Right ventricle myocardium superior (tissue), 1 donor: ENCODE measurements around the gene ZKSCAN1. TPM values are rescaled to one million over a fixed set of nuclear protein-coding genes. Genes with fewer than 3 reads are reported as not detected.

Experiments
- ATAC-seq: fragments of 200-7000 bp; cut with Tn5 transposase; one replicate; pipeline ENCODE4 v1.9.1; 2020; ENCODE audit warnings: mild to moderate bottlenecking; ENCODE audit not compliant: poor library complexity
- DNase-seq: peaks from one replicate; pipeline ENCODE4 v3.0.0-alpha.2; 2020
- intact Hi-C: fragments of 100-400 bp; cut with DNase I; formaldehyde crosslinking; loops from one replicate; pipeline ENCODE4 v1.11.2; 2022
- total RNA-seq: library from RNA; stranded (reverse); fragmentation: NEBNext Ultra II Directional; extraction: Animal tissue kit (Norgen Biotek cat#: 25700); gene quantifications from one replicate; pipeline ENCODE4 v1.2.1, GENCODE V29; 2021
- donor health status: DM: no; HTN: yes; CAD: no; lungs with severe emphysema.

ZKSCAN1 gene
- total RNA-seq, 1 donor from 2014 or later, result 30.3 TPM

DNA sequence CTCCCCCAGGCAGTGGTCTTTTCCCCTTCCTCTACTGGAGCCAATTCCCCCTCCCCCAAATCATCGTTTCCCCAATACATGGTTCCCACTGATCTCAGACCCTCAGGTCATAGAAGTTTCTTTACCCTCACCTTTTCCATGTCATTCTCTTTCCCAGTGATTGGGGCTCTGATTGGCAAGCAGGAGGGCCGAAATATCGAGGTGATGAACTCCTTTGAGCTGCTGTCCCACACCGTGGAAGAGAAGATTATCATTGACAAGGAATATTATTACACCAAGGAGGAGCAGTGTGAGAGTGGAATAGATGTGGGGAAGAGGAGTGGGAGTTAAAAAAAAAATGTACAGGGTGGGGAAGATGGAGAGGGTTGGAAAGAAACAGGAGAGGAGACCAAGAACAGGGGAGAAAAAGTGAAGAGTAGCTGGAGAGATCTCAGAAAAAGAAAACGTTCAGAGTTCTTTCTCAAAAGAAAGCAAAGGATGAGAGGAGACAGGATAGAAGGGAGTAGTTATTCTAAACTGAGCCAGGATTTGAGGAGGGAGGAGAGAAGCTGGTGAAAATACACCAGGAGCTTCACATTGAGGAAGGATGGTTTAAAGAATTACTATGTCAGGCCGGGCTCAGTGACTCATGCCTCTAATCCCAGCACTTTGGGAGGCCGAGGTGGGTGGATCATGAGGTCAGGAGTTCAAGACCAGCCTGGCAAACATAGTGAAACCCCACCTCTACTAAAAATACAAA lies 74.2 kb downstream of the ZKSCAN1 start:
- intact Hi-C loops, result loop anchor here (5.0 kb wide), 1 partner anchor 97 kb away; no protein-coding TSS in a partner anchor
- ATAC-seq (no peak), DNase-seq (no peak)

- intact Hi-C loops, result no loop called here
- DNase-seq (no peak), ATAC-seq (no peak)
These were observed 75.4 kb downstream of the ZKSCAN1 start for GRCh38 chr7:100090527-100091410.

Other genes starting within 250 kb of the ZKSCAN1 start
- 0.70 TPM for gene CYP3A4, start 231.4 kb upstream of the ZKSCAN1 start, total RNA-seq
- gene CYP3A43, start 187.6 kb upstream of the ZKSCAN1 start, total RNA-seq, result not detected
- not detected for gene OR2AE1, start 138.6 kb upstream of the ZKSCAN1 start, total RNA-seq
- gene TRIM4, start 96.1 kb upstream of the ZKSCAN1 start, total RNA-seq, result 6.9 TPM
- 0.19 TPM for gene GJC3, start 86.0 kb upstream of the ZKSCAN1 start, total RNA-seq
- 113 TPM for gene AZGP1, start 39.6 kb upstream of the ZKSCAN1 start, total RNA-seq
- 6.9 TPM for gene ZSCAN21, start 34.2 kb downstream of the ZKSCAN1 start, total RNA-seq
- gene ZNF3, start 66.1 kb downstream of the ZKSCAN1 start, total RNA-seq, result 12.0 TPM
- 107 TPM for gene COPS6, start 73.4 kb downstream of the ZKSCAN1 start, total RNA-seq
- gene MCM7, start 85.8 kb downstream of the ZKSCAN1 start, total RNA-seq, result 21.6 TPM
- gene AP4M1, start 86.0 kb downstream of the ZKSCAN1 start, total RNA-seq, result 13.4 TPM
- gene TAF6, start 103.8 kb downstream of the ZKSCAN1 start, total RNA-seq, result 35.8 TPM
- 9.5 TPM for gene CNPY4, start 104.0 kb downstream of the ZKSCAN1 start, total RNA-seq
- 2.6 TPM for gene MBLAC1, start 111.4 kb downstream of the ZKSCAN1 start, total RNA-seq
- 121 TPM for gene LAMTOR4, start 133.3 kb downstream of the ZKSCAN1 start, total RNA-seq
- 7.5 TPM for gene TRAPPC14, start 143.1 kb downstream of the ZKSCAN1 start, total RNA-seq
- 1.7 TPM for gene GAL3ST4, start 153.0 kb downstream of the ZKSCAN1 start, total RNA-seq
- 0.13 TPM for gene GPC2, start 161.8 kb downstream of the ZKSCAN1 start, total RNA-seq
- gene STAG3, start 162.3 kb downstream of the ZKSCAN1 start, total RNA-seq, result 0.94 TPM
- gene PVRIG, start 204.4 kb downstream of the ZKSCAN1 start, total RNA-seq, result not detected